HG03139 (cell line): ENCODE results near the gene MLC1.

Source experiments
- ATAC-seq: cut with Tn5 transposase; IDR thresholded peaks from one replicate; pipeline ENCODE4 v1.9.1; 2021; ENCODE audit not compliant: unreplicated experiment

Gene MLC1

GRCh38 chr22:50016988-50017700 is 68.1 kb downstream of the MLC1 start:
- no peak for ATAC-seq

GRCh38 chr22:50016308-50016987 is 68.8 kb downstream of the MLC1 start:
- no peak for ATAC-seq

- ATAC-seq, result no peak
These were observed 69.5 kb downstream of the MLC1 start for GRCh38 chr22:50015451-50016307.

- ATAC-seq, result no peak
These were observed 70.4 kb downstream of the MLC1 start for GRCh38 chr22:50014655-50015401.

- ATAC-seq, result no peak
These were observed 71.1 kb downstream of the MLC1 start for GRCh38 chr22:50014053-50014501.

- ATAC-seq, result no peak
These were observed 72.7 kb downstream of the MLC1 start, which contains the start of gene IL17REL for GRCh38 chr22:50012211-50013181. IL17REL (minus strand) TSS chr22:50012765; CDS start chr22:50012646, 119 bp downstream.

GRCh38 chr22:50011447-50012210 is 73.6 kb downstream of the MLC1 start:
- ATAC-seq, result no peak

GRCh38 chr22:50010676-50011446 is 74.4 kb downstream of the MLC1 start:
- ATAC-seq, result no peak

GRCh38 chr22:50009765-50010675 is 75.2 kb downstream of the MLC1 start:
- no peak for ATAC-seq
